K562 (cell line): ENCODE results near the gene CBX8. TPM values are rescaled to one million over a fixed set of nuclear protein-coding genes. Genes with fewer than 3 reads are reported as not detected.

ENCODE experiments used
- ADNP ChIP-seq: fragments of 200-800 bp; sonication (Bioruptor generic); IDR thresholded peaks from 2 replicates; pipeline ENCODE4 v1.6.1; 2016; ENCODE audit warnings: missing genetic modification characterization, missing compliant biosample characterization
- CBFA2T3 ChIP-seq: fragments of 450-650 bp; IDR thresholded peaks from 2 replicates; pipeline ENCODE4 v1.6.1; 2017
- EGR1 ChIP-seq: fragments of 450-650 bp; conservative IDR thresholded peaks from 2 replicates; pipeline ENCODE4 v1.6.1; 2017; ENCODE audit warnings: mild to moderate bottlenecking
- HDAC1 ChIP-seq, 2 experiments: fragments of 450-650 bp; IDR thresholded peaks; 2 replicates each; pipeline ENCODE4 v1.6.1; 2016 to 2017; ENCODE audit warnings: inconsistent platforms in 1 of 2, mild to moderate bottlenecking in 1 of 2, moderate library complexity in 1 of 2
- HEY1 ChIP-seq: fragments of 250-450 bp; sonication (Bioruptor Pico); IDR thresholded peaks from 2 replicates; pipeline ENCODE4 v1.5.0; 2020; ENCODE audit warnings: mild to moderate bottlenecking, moderate library complexity, borderline replicate concordance
- HNRNPUL1 ChIP-seq: fragments of 200-400 bp; formaldehyde crosslinking; IDR thresholded peaks from 2 replicates; pipeline ENCODE4 v1.6.1; 2017; ENCODE audit warnings: low read length
- KLF1 ChIP-seq: fragments of 450-650 bp; IDR thresholded peaks from 2 replicates; pipeline ENCODE4 v1.6.1; 2016; ENCODE audit warnings: missing genetic modification characterization, missing compliant biosample characterization
- MTA1 ChIP-seq: fragments of 450-650 bp; IDR thresholded peaks from 2 replicates; pipeline ENCODE4 v1.6.1; 2017; ENCODE audit warnings: borderline replicate concordance
- POLR2H ChIP-seq: IDR thresholded peaks from 2 replicates; pipeline ENCODE4 v1.6.1; 2016; ENCODE audit warnings: missing genetic modification characterization, low read depth, mild to moderate bottlenecking, control low read depth, missing compliant biosample characterization, moderate library complexity
- RBM17 ChIP-seq: fragments of 200-400 bp; formaldehyde crosslinking; IDR thresholded peaks from 2 replicates; pipeline ENCODE4 v1.6.1; 2017; ENCODE audit warnings: low read depth, mild to moderate bottlenecking, low read length, borderline replicate concordance
- SMAD3 ChIP-seq: fragments of 450-650 bp; formaldehyde crosslinking; conservative IDR thresholded peaks from 2 replicates; pipeline ENCODE4 v1.4.0; 2020; ENCODE audit warnings: mild to moderate bottlenecking
- TAF15 ChIP-seq: fragments of 200-400 bp; formaldehyde crosslinking; IDR thresholded peaks from 2 replicates; pipeline ENCODE4 v1.6.1; 2017; ENCODE audit warnings: mild to moderate bottlenecking, low read depth, low read length, moderate library complexity
- TEAD2 ChIP-seq: fragments of 450-650 bp; IDR thresholded peaks from 2 replicates; pipeline ENCODE4 v1.6.1; 2016; ENCODE audit warnings: missing genetic modification characterization, control low read depth, missing compliant biosample characterization
- THRAP3 ChIP-seq: fragments of 450-650 bp; IDR thresholded peaks from 2 replicates; pipeline ENCODE4 v1.6.1; 2016; ENCODE audit warnings: mild to moderate bottlenecking, inconsistent platforms, borderline replicate concordance
- ZFP36 ChIP-seq: fragments of 150-350 bp; IDR thresholded peaks from 2 replicates; pipeline ENCODE4 v1.6.1; 2018; ENCODE audit warnings: low read length, low read depth; ENCODE audit not compliant: partially characterized antibody
- ZNF133 ChIP-seq: fragments of 250-450 bp; sonication (Bioruptor Pico); IDR thresholded peaks from 2 replicates; pipeline ENCODE4 v1.4.0; 2020; ENCODE audit warnings: mild to moderate bottlenecking
- ZNF143 ChIP-seq: sonication (generic); formaldehyde crosslinking; IDR thresholded peaks from 2 replicates; pipeline ENCODE4 v1.9.0; 2022; ENCODE audit warnings: mild to moderate bottlenecking, missing genetic modification reagents
- ZNF165 ChIP-seq: fragments of 250-450 bp; sonication (Bioruptor Pico); IDR thresholded peaks from 2 replicates; pipeline ENCODE4 v1.4.0; 2020; ENCODE audit warnings: borderline replicate concordance
- ZNF274 ChIP-seq: IDR thresholded peaks from 2 replicates; pipeline ENCODE4 v1.6.1; 2011; ENCODE audit warnings: low read depth, mild to moderate bottlenecking, low read length, moderate library complexity, borderline replicate concordance
- ZNF324 ChIP-seq: fragments of 250-450 bp; sonication (Bioruptor Pico); IDR thresholded peaks from 2 replicates; pipeline ENCODE4 v1.4.0; 2020; ENCODE audit warnings: mild to moderate bottlenecking
- ZNF354B ChIP-seq: fragments of 250-450 bp; sonication (Bioruptor Pico); IDR thresholded peaks from 2 replicates; pipeline ENCODE4 v1.4.0; 2020
- ZNF445 ChIP-seq: fragments of 250-450 bp; sonication (Bioruptor Pico); IDR thresholded peaks from 2 replicates; pipeline ENCODE4 v1.4.0; 2020; ENCODE audit warnings: low read depth, mild to moderate bottlenecking, moderate library complexity
- polyA plus RNA-seq, 8 experiments: library from polyadenylated mRNA; depleted of rRNA in 4 of 8; stranded (reverse) in 5 of 8; unstranded in 3 of 8; fragments of >200 nt; fragmentation: Nextera tagmentation in 2 of 8; fragmentation: Illumina TruSeq in 1 of 8; extraction: Ambion mirVana in 2 of 8; extraction: Trizol in 1 of 8; gene quantifications; 2 replicates each; pipeline versions ENCODE4 v1.2.1 to v1.2.3, GENCODE V29; 2011 to 2014; ENCODE audit warnings: inconsistent platforms in 1 of 8, missing spikeins in 1 of 8
- total RNA-seq, 7 experiments: library from RNA; depleted of rRNA in 6 of 7; stranded (reverse); fragments of >200 nt in 6 of 7; fragmentation: Illumina TruSeq in 2 of 7; extraction: Trizol in 2 of 7; gene quantifications; 2 replicates each; pipeline versions ENCODE4 v1.2.1 to v1.2.3, GENCODE V29; 2011 to 2021; ENCODE audit warnings: low replicate concordance in 1 of 7
- TF ChIP-seq, protein P1 (sequence below), 3 experiments: fragments of 200-800 bp in 1 of 3; fragments of 250-450 bp in 1 of 3; fragments of 450-650 bp in 1 of 3; sonication (Bioruptor Pico) in 1 of 3; sonication (Bioruptor generic) in 1 of 3; formaldehyde crosslinking in 1 of 3; IDR thresholded peaks; 2 replicates each; pipeline versions ENCODE4 v1.6.1 to v1.8.0; 2016 to 2022; ENCODE audit warnings: mild to moderate bottlenecking in 2 of 3, missing genetic modification characterization in 2 of 3, missing compliant biosample characterization in 1 of 3, moderate library complexity in 1 of 3
- TF ChIP-seq, protein P2 (sequence below): sonication (generic); formaldehyde crosslinking; IDR thresholded peaks from 2 replicates; pipeline ENCODE4 v1.8.1; 2023; ENCODE audit warnings: mild to moderate bottlenecking, missing genetic modification reagents, moderate library complexity
- TF ChIP-seq, protein P3 (sequence below): fragments of 150-350 bp; conservative IDR thresholded peaks from 2 replicates; pipeline ENCODE4 v1.6.1; 2014; ENCODE audit warnings: low read length

CBX8 gene
- total and polyA plus RNA-seq, 9 of the 15 experiments (the other 6 are each of a cell fraction or from before 2014, with no cell fraction given), result 0.08 to 11.9 (median 2.6) TPM

DNA sequence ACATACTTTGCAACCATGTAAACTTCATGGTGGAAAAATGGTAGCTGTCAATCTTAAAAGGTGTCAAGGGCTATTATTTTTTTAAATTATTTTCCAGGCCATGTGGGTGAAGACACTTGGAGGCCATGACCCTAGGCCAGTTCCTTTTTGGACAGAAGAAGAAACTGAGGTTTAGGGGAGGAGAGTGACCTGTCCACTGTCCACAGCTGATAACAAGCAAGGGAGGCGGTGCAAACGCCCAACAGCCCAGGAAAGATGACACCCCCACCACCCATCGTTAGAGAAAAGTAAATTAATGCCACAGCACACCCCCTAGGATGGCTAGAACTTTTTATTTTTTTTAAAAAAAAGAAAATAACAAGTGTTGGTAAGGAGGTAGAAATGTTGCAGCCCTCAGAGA lies 46.9 kb downstream of the CBX8 start (continued):
- TF ChIP-seq HNRNPUL1 (no peak), ZNF165 (CRISPR knock-in tag) (no peak), ZNF354B (CRISPR knock-in tag) (no peak), HDAC1 (IDR thresholded peaks at IDR 0.05) (no peak), SMAD3 (CRISPR knock-in tag) (no peak), ZNF445 (no peak), KLF1 (tag) (no peak), POLR2H (tag) (no peak), HEY1 (CRISPR knock-in tag) (no peak), ZNF143 (CRISPR knock-in tag) (no peak), TAF15 (no peak), MTA1 (no peak), THRAP3 (no peak), ZNF133 (CRISPR knock-in tag) (no peak), ZNF274 (no peak), TEAD2 (no peak), RBM17 (no peak), ZNF324 (no peak), ZFP36 (no peak), EGR1 (no peak), CBFA2T3 (peak; percentile 49; the same call in 1 of the 2 replicates), ADNP (tag) (0 out of 2 replicates have a peak, but pooled peaks have one; percentile 24)
- TF ChIP-seq, protein P1, sequence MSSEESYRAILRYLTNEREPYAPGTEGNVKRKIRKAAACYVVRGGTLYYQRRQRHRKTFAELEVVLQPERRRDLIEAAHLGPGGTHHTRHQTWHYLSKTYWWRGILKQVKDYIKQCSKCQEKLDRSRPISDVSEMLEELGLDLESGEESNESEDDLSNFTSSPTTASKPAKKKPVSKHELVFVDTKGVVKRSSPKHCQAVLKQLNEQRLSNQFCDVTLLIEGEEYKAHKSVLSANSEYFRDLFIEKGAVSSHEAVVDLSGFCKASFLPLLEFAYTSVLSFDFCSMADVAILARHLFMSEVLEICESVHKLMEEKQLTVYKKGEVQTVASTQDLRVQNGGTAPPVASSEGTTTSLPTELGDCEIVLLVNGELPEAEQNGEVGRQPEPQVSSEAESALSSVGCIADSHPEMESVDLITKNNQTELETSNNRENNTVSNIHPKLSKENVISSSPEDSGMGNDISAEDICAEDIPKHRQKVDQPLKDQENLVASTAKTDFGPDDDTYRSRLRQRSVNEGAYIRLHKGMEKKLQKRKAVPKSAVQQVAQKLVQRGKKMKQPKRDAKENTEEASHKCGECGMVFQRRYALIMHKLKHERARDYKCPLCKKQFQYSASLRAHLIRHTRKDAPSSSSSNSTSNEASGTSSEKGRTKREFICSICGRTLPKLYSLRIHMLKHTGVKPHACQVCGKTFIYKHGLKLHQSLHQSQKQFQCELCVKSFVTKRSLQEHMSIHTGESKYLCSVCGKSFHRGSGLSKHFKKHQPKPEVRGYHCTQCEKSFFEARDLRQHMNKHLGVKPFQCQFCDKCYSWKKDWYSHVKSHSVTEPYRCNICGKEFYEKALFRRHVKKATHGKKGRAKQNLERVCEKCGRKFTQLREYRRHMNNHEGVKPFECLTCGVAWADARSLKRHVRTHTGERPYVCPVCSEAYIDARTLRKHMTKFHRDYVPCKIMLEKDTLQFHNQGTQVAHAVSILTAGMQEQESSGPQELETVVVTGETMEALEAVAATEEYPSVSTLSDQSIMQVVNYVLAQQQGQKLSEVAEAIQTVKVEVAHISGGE (CRISPR knock-in tag; IDR thresholded peaks at IDR 0.05), result no peak
- TF ChIP-seq, protein P2, sequence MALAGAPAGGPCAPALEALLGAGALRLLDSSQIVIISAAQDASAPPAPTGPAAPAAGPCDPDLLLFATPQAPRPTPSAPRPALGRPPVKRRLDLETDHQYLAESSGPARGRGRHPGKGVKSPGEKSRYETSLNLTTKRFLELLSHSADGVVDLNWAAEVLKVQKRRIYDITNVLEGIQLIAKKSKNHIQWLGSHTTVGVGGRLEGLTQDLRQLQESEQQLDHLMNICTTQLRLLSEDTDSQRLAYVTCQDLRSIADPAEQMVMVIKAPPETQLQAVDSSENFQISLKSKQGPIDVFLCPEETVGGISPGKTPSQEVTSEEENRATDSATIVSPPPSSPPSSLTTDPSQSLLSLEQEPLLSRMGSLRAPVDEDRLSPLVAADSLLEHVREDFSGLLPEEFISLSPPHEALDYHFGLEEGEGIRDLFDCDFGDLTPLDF (CRISPR knock-in tag), result no peak
- TF ChIP-seq, protein P3, sequence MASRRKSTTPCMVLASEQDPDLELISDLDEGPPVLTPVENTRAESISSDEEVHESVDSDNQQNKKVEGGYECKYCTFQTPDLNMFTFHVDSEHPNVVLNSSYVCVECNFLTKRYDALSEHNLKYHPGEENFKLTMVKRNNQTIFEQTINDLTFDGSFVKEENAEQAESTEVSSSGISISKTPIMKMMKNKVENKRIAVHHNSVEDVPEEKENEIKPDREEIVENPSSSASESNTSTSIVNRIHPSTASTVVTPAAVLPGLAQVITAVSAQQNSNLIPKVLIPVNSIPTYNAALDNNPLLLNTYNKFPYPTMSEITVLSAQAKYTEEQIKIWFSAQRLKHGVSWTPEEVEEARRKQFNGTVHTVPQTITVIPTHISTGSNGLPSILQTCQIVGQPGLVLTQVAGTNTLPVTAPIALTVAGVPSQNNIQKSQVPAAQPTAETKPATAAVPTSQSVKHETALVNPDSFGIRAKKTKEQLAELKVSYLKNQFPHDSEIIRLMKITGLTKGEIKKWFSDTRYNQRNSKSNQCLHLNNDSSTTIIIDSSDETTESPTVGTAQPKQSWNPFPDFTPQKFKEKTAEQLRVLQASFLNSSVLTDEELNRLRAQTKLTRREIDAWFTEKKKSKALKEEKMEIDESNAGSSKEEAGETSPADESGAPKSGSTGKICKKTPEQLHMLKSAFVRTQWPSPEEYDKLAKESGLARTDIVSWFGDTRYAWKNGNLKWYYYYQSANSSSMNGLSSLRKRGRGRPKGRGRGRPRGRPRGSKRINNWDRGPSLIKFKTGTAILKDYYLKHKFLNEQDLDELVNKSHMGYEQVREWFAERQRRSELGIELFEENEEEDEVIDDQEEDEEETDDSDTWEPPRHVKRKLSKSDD, result no peak
